Measurements from ENCODE around the gene ZNF414. TPM values are rescaled to one million over a fixed set of nuclear protein-coding genes. Genes with fewer than 3 reads are reported as not detected.

ZNF414 gene
- total RNA-seq, 1 experiment from 2014 or later: 26.7 TPM

DNA sequence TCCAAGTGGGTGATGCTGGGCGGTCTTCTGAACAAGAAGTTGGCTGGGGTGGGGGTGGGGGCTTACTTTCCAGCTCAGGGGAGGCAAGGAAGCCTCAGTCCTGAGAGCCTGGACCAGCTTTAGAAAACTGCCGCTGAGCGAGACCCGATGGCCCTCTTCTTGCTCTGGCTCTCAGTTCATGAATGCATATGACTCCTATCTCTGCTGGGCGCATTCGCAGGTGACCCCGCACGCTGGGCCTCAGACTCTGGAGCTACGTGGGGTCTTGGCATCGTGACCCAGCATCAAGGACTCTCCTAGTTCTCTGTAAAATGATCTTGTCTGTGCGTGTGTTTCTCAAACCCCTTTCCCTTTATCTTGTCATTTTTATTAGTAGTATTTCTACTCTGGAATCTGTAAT, 31.3 kb downstream of the ZNF414 start:
- intact Hi-C loops (cut with micrococcal nuclease; ENCODE audit: unreplicated experiment): no loop called here
- Histone ChIP-seq H3K27ac (ENCODE audit: low read depth, low read length, poor library complexity, severe bottlenecking) (no peak overlapping the region), H3K4me1 (ENCODE audit: insufficient read depth, low read length, poor library complexity, severe bottlenecking) (no peaks in the 10 kb centered on the region), H3K36me3 (ENCODE audit: insufficient read depth, low read length, poor library complexity, severe bottlenecking) (peaks cover 81% of the 10 kb centered on the region), H3K4me3 (ENCODE audit: low read depth, low read length, poor library complexity, severe bottlenecking) (no peak overlapping the region), H3K9me3 (ENCODE audit: low read depth, low read length, poor library complexity, severe bottlenecking) (no peaks in the 10 kb centered on the region), H3K27me3 (replicated peaks; ENCODE audit: insufficient read depth, low read depth, low read length, poor library complexity) (no peaks in the 10 kb centered on the region)
- no peak for DNase-seq (ENCODE audit: low spot score)
- POLR2A ChIA-PET (ENCODE audit: low non-redundant PET): no interaction called here
- BruUV-seq (replicated peaks): no TSS peak
- no peak for TF ChIP-seq EZH2 (IDR thresholded peaks at IDR 0.05; ENCODE audit: borderline replicate concordance, low read depth, low read length, poor library complexity, severe bottlenecking)
- TF ChIP-seq, protein P1, sequence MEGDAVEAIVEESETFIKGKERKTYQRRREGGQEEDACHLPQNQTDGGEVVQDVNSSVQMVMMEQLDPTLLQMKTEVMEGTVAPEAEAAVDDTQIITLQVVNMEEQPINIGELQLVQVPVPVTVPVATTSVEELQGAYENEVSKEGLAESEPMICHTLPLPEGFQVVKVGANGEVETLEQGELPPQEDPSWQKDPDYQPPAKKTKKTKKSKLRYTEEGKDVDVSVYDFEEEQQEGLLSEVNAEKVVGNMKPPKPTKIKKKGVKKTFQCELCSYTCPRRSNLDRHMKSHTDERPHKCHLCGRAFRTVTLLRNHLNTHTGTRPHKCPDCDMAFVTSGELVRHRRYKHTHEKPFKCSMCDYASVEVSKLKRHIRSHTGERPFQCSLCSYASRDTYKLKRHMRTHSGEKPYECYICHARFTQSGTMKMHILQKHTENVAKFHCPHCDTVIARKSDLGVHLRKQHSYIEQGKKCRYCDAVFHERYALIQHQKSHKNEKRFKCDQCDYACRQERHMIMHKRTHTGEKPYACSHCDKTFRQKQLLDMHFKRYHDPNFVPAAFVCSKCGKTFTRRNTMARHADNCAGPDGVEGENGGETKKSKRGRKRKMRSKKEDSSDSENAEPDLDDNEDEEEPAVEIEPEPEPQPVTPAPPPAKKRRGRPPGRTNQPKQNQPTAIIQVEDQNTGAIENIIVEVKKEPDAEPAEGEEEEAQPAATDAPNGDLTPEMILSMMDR (conservative IDR thresholded peaks at IDR 0.05; ENCODE audit: low read depth, low read length): no peak
- CTCF ChIA-PET: no interaction called here

DNA sequence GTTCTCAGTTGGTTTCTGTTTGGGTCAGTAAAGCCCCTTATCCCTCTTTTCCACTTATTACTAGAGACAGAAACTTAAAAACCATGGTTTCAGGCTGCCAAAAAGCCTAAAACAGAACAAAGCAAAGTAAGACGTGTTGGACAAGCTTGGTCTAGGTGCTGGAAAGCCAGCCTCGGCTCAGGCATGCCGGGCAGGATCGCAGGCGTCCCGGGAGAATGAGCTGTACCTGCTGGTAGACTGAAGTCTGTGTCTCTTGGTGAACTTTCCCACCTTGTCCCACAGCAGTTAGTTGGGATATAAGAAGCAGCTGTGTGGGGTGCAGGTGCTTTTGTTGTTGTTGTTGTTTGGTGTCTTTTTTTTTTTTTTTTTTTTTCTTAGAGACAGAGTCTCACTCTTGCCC, 32.4 kb downstream of the ZNF414 start:
- Histone ChIP-seq H3K4me3 (ENCODE audit: low read depth, low read length, poor library complexity, severe bottlenecking) (no peak overlapping the region), H3K27ac (ENCODE audit: low read depth, low read length, poor library complexity, severe bottlenecking) (no peak overlapping the region), H3K4me1 (ENCODE audit: insufficient read depth, low read length, poor library complexity, severe bottlenecking) (no peaks in the 10 kb centered on the region), H3K36me3 (ENCODE audit: insufficient read depth, low read length, poor library complexity, severe bottlenecking) (peaks cover 81% of the 10 kb centered on the region), H3K27me3 (replicated peaks; ENCODE audit: insufficient read depth, low read depth, low read length, poor library complexity) (no peaks in the 10 kb centered on the region), H3K9me3 (ENCODE audit: low read depth, low read length, poor library complexity, severe bottlenecking) (no peaks in the 10 kb centered on the region)
- no peak for DNase-seq (ENCODE audit: low spot score)
- ChIA-PET CTCF (no interaction called here), POLR2A (ENCODE audit: low non-redundant PET) (no interaction called here)
- intact Hi-C loops (cut with micrococcal nuclease; ENCODE audit: unreplicated experiment): no loop called here
- BruUV-seq (replicated peaks): no TSS peak
- no peak for TF ChIP-seq EZH2 (IDR thresholded peaks at IDR 0.05; ENCODE audit: borderline replicate concordance, low read depth, low read length, poor library complexity, severe bottlenecking)
- TF ChIP-seq, protein P1 (conservative IDR thresholded peaks at IDR 0.05; ENCODE audit: low read depth, low read length): no peak

DNA sequence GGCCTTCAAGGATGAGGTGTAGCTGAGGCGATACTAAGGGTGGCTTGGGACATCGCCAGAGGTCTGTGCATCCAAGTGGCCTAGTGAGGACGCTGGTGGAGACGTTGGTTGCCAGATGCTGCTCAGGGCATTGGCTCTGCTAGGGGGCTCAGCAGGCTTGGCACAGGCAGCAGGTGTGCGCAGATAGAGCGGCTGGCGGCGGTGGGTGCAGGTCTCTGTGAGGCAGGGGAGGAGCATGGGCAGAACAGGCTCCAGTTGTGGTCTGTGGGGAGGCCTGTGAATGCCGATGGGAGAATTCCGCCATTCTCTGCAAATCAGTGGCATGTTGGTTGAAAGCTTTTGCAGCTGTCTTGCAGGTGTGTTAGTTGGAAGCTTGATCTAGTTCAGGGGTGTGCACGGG, 32.8 kb downstream of the ZNF414 start:
- intact Hi-C loops (cut with micrococcal nuclease; ENCODE audit: unreplicated experiment): no loop called here
- peaks cover 81% of the 10 kb centered on the region for H3K36me3 ChIP-seq (ENCODE audit: insufficient read depth, low read length, poor library complexity, severe bottlenecking)
- no TSS peak for BruUV-seq (replicated peaks)
- CTCF ChIA-PET: no interaction called here
- no peak for DNase-seq (ENCODE audit: low spot score)
- no peaks in the 10 kb centered on the region for H3K4me1 ChIP-seq (ENCODE audit: insufficient read depth, low read length, poor library complexity, severe bottlenecking)
- no peak for TF ChIP-seq EZH2 (IDR thresholded peaks at IDR 0.05; ENCODE audit: borderline replicate concordance, low read depth, low read length, poor library complexity, severe bottlenecking)
- TF ChIP-seq, protein P1 (conservative IDR thresholded peaks at IDR 0.05; ENCODE audit: low read depth, low read length): no peak
- no peak overlapping the region for H3K4me3 ChIP-seq (ENCODE audit: low read depth, low read length, poor library complexity, severe bottlenecking)
- POLR2A ChIA-PET (ENCODE audit: low non-redundant PET): no interaction called here
- no peaks in the 10 kb centered on the region for H3K9me3 ChIP-seq (ENCODE audit: low read depth, low read length, poor library complexity, severe bottlenecking)
- no peak overlapping the region for H3K27ac ChIP-seq (ENCODE audit: low read depth, low read length, poor library complexity, severe bottlenecking)
- no peaks in the 10 kb centered on the region for H3K27me3 ChIP-seq (replicated peaks; ENCODE audit: insufficient read depth, low read depth, low read length, poor library complexity)
